GM21381 (cell line): ENCODE data around the gene GARNL3.

Source experiments
- ATAC-seq: cut with Tn5 transposase; IDR thresholded peaks from one replicate; pipeline ENCODE4 v1.9.1; 2021; ENCODE audit warnings: mild to moderate bottlenecking, moderate library complexity; ENCODE audit not compliant: unreplicated experiment

The GARNL3 gene

DNA sequence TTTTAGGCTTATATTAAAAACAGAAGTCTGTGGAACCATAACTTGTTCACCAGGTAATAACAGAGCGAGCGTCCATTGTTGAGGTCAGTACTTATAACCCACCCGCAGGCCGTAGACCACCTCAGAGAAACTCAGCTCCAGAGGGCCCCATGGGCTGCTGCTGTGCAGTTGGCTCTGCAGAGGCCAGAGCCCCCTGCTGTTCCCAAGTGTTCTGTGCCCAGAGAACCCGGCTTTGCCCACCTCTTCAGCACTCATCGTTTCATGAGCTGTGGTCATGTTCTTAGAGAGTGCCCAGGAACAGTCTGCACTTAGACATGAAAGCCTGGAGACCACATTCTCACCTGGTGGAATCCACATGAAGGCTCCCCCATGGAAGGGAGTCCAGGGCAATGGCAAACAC lies 82.0 kb downstream of the GARNL3 start:
- ATAC-seq, result no peak

DNA sequence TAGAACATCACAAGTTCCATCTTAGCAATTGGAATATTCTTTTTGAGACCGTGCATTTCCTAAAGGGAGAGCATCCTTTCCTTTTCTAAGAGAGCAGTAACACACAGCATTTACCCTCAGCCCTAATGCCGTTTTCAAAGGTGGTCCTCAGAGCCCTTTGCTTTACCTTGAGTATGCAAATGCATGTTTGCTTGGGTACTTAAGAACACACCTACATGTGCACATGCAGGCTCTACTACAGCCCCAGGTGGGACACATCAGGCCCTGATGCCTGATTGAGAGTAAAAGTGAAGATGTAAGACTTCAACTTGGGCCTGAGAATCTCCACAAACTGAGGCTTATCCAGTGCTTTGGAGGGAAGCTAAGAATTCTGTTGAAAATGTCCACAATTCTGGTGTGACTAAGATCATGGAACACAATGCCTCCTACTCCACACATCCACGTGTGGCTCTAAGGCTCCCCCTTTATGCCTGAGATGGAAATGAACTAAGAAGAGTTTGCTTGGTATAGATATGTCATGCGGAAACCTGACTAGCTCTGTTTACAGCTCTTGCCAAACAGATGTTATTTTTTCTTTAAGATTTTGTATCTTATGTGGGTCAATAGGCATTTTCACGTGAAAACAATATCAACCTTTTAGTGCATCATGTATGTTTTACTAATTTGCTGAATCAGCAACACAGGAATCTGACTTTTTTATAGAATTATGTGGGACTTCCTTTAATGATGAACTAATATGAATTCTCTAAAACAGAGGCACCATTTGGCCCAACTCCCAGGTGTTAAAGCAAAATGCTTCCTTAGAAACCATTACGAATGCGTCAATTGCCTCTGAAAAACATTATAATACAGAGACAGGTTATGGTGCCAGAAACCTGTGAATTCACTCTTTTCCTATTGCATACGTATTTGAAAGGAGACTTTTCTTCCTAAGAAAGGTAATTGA lies 83.5 kb downstream of the GARNL3 start:
- ATAC-seq, result no peak

DNA sequence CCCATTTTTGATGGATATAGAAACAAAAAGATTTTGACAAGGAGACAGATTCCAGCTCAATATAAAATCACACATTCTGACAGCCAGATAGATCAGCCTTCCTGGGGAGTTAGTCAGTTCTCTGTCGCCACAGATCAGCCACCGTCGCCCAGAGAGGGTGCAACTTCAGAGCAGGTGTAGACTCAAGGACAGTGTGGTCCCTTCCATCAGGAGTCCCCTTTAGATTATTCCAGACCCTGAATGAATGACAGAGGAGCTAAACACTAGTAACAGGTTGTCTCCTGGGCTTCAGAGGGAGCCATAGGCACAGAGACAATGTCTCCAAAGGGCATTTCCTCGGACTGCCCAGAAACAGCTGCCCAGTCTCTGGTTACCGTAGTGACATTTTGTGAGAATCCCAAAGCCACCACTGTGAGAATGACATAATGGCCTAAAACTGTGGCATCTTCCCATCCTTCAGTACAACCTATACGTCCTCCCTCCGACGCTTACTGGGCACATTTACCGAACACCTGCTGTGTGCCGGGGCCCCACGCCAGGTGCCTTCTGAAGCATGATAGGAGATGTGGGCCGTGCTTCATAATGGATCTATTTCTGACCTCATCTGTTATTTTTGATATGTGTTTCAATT lies 85.0 kb downstream of the GARNL3 start:
- no peak for ATAC-seq

DNA sequence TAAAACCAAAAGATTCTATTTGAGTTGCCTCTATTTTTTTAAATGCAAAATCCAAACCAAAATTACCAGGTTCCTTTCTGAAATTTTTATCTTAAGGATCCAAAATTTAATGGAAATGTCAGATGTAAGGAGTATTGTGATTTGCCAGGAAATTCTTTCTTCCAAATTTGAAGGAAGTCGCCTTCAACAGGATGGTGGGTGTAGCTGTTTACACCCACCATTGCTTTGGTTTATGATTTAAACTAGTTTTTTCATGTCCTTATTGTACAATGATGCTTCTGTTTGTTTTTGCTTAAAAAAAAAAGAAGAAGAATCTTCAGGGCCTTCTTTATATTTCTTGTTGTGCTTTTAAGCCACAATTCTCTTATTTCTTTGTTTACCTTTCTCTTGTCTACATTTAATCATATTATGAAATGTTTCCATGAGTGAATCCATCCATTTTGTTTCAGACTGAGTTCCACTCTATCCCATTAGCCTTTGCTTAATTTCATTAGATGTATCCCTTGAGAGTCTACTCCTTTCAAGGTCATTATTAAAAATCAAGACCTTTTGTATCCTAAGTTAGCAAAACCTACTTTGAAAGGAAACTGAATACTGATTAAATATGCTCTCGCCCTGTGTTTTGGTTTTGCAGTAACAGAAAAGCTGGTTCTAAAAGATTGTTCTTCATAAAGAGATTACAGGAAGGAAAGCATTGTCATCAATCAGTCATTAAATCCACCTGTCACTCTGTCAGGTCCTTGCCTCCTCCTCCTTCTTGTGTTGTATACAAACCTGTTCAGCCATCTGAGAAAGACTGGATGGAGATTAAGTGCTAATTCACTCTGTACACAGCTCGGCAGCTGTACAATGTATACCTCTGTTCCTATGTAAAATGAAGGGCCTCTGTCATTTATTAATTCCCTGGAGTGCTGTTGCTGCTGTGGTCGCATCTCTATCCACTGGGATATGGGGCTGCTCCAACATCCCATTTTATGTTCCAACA lies 86.9 kb downstream of the GARNL3 start:
- ATAC-seq, result no peak

DNA sequence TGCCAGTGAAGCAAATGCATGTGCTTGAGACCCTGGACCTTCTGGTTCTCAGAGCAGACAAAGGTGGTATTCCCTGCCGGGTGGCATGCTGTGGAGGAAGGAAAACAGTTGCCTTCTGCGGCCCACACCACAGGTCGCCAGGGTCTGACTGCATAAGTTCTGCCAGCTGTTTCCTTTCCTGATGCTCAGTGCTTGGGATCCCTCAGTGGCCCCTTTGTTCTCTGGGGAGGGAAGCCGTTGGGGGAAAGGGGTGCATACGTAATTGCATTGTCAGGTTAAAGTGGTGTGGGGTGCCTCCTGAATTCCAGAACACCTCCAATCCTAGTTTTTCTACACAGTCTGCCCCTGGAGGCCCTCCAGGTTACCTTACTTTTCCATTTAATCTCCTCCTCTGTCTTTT lies 89.3 kb downstream of the GARNL3 start:
- ATAC-seq, result no peak

DNA sequence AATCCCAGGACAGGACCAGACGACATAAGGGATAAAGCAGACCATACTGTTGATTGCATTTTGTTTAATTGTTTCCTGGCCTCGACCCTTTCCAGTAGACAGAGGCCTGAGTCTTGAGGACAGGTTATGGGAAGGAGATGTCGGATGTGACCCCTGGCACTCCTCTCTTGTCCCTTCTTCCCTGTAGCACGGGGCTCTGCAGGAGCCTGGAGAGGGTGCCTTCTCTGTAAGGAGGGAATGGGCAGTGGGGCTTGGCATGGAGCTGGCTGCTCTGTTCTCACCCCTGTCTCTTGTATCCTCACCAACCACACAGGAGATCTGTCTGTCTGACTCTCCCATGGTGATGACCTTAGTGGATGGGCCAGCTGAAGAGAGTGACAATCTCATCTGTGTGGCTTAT lies 92.3 kb downstream of the GARNL3 start:
- no peak for ATAC-seq

DNA sequence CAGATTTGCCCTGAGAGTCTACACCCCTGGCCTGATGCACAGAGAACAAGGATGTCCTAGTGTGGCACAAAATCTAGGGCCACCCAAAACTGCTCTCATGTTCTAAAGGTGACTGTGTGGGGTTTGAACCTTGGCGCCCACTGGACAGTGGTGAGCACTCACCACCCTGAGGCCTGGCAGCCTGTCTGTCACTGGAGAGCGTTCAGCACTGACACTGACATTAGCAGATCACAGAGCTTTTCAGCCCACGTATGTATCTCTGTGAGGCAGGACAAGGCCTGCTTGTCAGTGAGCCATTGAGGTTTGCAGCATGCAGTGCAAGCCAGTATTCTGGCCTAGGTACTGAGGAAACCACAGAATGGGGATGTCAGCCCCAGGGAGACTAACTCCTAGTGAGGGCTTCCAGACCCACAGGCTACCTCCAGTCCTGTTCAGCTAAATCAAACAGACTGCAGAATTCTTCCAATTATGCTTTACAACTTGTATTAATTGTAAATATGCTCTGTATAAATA lies 93.5 kb downstream of the GARNL3 start:
- ATAC-seq, result no peak

DNA sequence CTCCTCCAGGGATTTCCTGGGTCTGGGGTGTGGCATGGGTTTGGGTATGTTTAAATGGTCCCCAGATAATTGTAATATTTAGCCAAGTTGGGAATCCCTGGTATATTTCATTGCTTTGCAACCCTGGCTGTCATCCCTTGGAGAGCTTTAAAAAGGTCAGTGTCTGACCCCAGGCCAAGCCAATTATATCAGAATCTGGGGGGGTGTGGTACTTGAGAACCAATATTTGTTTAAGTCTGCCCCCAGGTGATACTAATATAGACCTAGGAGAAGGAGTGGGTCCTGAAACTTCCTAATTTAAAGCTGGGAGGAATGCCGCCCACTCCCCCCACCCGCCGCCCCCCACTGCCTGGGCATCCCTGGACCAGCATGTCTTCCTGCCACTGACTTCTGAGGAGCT lies 94.2 kb downstream of the GARNL3 start:
- no peak for ATAC-seq

DNA sequence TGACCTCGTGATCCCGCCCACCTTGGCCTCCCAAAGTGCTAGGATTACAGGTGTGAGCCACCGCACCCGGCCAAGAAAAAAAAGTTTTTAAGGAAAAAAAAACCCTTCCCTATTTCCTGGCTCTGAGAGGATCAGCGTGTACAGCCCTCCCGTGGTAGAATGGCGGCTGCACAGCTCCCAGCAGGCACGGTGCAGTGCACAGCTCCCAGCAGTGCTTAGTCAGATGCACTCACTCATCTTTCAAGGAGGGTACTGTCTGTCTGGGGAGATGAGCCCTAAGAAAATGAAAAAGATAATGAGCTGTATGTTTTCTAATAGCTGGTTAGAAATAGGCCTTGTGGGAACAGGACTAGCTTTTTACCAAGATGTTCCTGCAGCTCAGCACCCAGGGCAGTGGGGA lies 95.7 kb downstream of the GARNL3 start:
- ATAC-seq, result no peak

DNA sequence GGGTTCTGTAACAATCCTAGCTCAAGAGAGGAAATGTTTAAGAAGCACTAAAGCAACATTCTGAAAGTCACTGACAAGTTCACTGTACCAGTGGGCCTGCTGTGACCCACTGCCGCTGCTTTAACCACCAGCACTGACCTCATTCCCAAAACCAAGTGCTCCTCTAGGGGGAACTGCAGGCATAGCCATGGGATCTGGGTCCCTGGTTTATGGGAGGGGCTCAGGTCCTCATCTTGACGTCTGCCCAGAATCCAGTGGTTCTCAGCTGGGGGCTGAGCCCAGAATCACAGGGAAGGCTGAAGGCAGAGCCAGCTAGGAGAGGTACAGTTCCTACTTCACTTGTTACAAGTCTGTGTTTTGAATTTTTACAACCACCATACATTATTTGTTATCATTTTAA lies 96.3 kb downstream of the GARNL3 start:
- ATAC-seq, result no peak

DNA sequence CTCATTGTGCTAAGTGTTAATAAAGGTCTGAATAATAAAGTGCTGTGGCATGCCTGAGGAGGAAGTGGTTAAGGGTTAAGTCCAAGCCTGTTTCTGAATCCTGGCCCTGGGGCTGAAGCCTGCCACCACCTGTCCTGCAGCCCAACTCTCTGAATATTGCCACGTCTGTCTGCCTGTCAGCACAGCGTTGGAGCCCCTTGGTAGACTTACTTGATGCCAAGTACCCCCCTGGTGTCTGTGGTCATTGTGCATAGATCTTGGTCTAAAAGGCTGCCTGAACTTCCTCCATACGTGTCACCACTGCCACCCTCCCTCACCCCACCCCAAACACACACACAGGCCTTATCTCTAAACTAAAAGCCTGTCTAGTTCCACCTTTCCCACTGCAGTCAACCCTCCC lies 97.0 kb downstream of the GARNL3 start:
- no peak for ATAC-seq

DNA sequence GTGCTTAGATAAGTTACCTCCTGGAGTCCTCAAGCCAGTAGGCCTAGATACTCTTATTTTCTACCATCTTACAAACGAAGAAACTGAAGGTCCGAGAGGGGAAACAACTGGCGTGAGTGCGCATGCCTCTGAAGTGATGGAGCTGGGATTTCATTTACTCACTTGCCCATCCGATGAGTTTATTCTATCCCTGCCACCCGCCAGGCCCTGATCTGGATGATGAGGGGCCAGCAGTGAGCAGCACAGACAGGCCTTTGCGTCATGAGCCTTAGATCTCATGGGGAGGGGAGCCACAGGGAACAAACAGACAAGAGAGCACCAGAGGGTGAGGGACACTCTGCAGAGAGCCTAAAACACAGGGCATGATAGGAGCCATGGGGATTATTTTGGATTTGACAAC lies 98.3 kb downstream of the GARNL3 start:
- no peak for ATAC-seq

DNA sequence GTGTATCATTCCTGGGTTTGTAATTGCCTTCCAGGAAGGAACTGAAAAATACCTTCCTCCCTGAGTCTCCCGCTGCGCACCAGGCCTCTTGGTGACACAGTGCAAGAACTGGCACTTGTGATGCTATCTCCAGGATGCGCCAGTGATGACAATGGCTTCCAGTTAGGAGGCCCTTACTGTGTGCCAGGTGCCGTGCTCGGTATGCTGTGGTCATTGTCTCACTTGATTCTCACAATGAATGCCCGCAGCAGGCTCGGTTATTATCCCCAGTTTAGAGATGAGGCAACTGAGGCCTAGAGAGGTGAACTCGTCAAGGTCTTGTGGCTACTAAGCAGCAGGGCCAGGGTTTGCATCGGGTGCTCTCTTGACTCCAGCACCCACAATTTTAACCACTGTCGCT lies 100.9 kb downstream of the GARNL3 start:
- ATAC-seq, result no peak

DNA sequence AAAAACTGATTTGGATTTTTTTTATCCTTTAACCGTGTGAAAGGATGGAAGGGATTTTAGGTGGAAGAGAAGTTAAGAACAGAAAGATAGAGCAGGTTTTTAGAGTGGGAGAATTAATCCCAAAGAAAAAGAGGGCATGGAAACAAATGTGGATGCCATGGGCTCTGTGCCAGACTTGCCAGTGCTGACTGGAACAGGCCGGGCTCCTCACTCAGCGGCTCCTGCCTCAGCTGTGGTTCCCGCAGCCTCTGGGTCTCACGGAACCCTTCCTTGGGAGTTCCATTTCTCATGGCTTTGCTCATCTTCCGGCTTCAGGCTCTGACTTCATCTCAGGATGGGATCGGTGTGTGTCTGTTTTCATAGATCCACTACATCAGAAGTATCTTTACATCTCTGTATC lies 102.0 kb downstream of the GARNL3 start:
- no peak for ATAC-seq

DNA sequence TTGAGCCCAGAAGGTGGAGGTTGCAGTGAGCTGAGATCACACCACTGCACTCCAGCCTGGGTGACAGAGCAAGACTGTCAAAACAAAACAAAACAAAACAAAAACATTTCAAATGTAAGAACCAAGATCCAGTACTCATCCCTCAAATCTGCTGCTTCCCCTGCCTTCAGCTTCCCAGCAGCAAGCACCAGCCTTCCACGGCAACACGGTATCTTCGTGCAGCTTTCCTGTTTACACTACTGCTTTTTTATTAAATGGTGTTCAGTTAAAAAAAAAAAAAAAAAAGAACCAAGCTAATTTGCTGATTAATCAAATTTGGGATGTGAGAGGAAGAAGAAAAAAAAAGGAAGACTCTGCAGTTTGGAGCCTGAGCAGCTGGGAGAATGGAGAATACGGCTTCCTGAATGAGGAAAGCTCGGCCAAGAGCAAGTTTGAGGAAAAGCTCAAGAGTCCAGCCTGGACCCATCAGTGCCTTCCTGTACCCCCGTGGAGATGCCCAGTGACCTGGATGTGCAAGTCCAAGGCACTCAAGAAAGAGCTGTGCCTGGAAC lies 104.4 kb downstream of the GARNL3 start:
- ATAC-seq, result no peak

DNA sequence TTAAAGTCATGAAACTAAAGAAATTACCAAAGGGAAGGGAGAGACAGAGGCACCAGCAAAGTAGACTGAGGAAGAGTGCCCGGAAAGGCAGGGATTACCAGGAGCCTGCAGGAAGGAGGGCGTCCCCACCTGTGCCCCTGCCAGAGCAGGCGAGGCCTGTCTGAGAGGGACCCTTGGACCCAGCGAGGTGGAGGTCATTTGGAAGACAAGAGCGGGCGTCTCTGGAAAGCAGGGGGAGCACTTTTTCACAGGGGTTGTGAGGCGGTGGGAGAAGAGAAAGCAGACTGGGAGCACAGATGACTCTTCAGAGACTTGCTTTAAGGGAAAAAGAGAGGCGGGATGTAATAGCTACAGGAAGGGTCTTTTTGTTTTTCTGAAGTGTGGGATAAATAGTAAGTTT lies 104.9 kb downstream of the GARNL3 start:
- ATAC-seq, result no peak

DNA sequence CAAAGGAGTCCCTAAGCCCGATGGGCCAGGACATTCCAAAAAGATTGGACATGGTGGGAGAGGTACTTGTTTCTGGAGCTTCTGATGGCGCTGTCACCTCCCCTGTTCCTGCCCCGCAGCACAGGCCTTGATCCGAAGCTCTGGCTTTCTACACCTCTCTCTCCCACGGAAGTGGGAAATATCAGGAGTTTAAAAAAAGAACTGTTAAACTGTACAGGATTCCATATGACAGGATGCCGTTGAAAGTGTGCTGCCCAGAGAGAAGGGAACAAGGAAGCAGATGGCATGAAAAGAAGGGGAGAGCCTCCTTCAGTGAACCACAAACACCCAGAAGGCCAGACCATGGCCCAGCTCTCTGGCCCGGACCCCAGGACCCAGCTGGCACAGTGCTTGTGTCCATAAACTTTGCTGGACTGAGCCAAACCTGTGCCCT lies 105.6 kb downstream of the GARNL3 start:
- ATAC-seq, result no peak

DNA sequence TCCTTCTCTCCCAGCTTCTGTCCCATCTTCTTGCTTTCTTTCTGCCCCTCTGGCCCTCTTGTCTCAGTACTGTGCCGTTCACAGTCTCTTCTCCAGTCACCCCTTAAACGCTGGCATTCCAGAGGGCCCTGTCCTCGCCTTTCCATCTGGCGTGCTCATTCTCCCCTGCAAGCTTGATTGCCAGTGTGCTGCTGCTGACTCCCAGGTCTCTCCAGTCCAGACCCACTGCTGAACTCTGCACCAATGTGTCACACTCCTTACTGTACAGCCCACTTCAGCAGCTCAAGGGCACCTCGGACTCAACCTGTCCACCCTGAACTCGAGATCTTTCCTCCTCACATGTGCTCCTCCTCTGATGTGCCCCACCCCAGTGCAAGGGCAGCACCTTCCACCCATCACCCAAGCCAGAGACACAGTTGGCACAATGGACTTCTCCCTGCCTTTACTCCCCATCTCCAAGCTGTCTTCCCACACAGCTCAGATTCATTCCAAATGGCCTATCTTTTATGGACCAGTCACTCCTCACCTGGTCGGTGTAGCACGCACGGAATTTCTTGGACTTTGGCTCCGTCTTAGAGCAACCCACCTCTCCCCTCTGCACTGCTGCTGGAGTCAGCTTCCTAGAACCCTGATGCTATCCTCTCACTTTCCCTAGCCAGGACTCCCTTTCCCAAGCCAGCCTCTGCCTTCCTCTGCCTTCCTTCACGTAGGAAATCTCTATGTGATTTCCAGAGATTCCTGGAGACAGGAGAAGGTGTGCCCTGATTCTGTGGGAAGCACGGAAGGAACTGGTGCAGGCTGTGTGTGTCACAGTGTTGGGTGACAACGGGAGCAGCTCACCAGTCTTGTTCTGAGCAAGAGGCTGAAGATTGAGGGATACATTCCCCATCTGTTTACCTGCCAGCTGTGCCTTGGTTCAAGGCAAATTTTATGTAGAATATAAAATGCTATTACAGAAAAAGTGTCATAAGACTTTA lies 106.4 kb downstream of the GARNL3 start:
- ATAC-seq, result no peak

DNA sequence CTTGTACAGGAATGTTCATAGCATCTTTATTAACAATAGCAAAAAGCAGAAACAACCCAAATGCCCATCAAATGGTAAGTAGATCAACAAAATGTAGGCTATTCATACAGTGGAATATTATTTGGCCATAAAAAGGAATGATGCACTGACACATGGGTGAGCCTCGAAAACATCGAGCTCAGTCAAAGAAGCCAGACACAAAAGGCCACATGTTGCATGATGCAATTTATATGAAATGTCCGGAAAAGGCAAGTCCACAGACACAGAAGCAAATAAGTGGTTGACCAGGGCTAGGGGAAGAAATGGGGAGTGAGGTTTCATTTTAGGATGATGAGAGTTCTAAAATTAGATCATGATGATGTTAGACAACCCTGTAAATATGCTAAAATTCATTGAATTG lies 115.9 kb downstream of the GARNL3 start:
- no peak for ATAC-seq

DNA sequence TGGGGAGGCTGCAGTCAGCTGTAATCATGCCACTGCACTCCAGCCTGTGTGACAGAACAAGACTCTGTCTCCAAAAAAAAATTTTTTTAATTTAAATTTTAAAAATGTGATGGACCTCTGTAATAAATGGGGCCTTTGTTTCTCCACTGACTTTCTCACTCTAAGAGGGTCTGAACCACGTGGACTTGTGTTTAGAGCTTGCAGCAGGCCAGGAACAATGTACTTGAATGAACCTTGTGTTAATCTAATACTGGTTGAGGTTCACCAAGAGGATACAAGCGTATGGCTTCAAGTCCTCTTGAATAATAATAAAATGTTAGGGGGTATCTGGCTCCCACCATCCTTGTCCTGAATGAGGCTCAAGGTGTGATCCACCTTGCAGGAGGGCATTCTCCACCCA lies 118.0 kb downstream of the GARNL3 start:
- no peak for ATAC-seq
